HG03558 (cell line): ENCODE measurements around the gene FAM111B.
A peak's percentile ranks its signal among the peaks of the same experiment; 100 is the strongest.

ENCODE experiments used
- ATAC-seq: cut with Tn5 transposase; IDR thresholded peaks from one replicate; pipeline ENCODE4 v1.9.1; 2021; ENCODE audit warnings: moderate number of reproducible peaks; ENCODE audit not compliant: unreplicated experiment; ENCODE audit errors: extremely low read depth

The FAM111B gene

GRCh38 chr11:59152312-59152951 is 45.4 kb downstream of the FAM111B start:
- peak; percentile 63 for ATAC-seq

- ATAC-seq, result no peak
Observed at GRCh38 chr11:59154610-59155009, 47.6 kb downstream of the FAM111B start.

GRCh38 chr11:59157433-59157832 is 50.4 kb downstream of the FAM111B start:
- ATAC-seq, result no peak

- ATAC-seq, result peak; percentile 93
Observed at GRCh38 chr11:59158206-59159068, 51.4 kb downstream of the FAM111B start.

- ATAC-seq, result no peak
Observed at GRCh38 chr11:59164028-59164427, 57.0 kb downstream of the FAM111B start.

GRCh38 chr11:59171508-59172322 is 64.7 kb downstream of the FAM111B start, which contains the start of gene DTX4:
Gene DTX4, plus strand, starts transcription at chr11:59172132. Its CDS starts 464 bp downstream, at chr11:59172596.
- peak; percentile 55 for ATAC-seq

GRCh38 chr11:59172345-59173079 is 65.5 kb downstream of the FAM111B start:
- ATAC-seq, result peak; percentile 9

- ATAC-seq, result no peak
Observed at GRCh38 chr11:59173080-59173963, 66.3 kb downstream of the FAM111B start.

- no peak for ATAC-seq
Observed at GRCh38 chr11:59173964-59174663, 67.1 kb downstream of the FAM111B start.

GRCh38 chr11:59174664-59175033 is 67.6 kb downstream of the FAM111B start:
- ATAC-seq, result no peak

- ATAC-seq, result no peak
Observed at GRCh38 chr11:59175091-59175501, 68.1 kb downstream of the FAM111B start.

- ATAC-seq, result no peak
Observed at GRCh38 chr11:59176330-59176729, 69.3 kb downstream of the FAM111B start.
